Skeletal muscle cell (primary cell): Measurements from ENCODE around the gene ELMO1.

Experiments
- DNase-seq: peaks from one replicate; pipeline ENCODE4 v3.0.0-alpha.2; 2010; ENCODE audit warnings: low read depth
- H3K4me3 ChIP-seq: 2 replicates; pipeline ENCODE4 v1.5.1; 2011; ENCODE audit warnings: low read depth, mild to moderate bottlenecking, control low read depth, low read length, moderate library complexity

Gene ELMO1

DNA sequence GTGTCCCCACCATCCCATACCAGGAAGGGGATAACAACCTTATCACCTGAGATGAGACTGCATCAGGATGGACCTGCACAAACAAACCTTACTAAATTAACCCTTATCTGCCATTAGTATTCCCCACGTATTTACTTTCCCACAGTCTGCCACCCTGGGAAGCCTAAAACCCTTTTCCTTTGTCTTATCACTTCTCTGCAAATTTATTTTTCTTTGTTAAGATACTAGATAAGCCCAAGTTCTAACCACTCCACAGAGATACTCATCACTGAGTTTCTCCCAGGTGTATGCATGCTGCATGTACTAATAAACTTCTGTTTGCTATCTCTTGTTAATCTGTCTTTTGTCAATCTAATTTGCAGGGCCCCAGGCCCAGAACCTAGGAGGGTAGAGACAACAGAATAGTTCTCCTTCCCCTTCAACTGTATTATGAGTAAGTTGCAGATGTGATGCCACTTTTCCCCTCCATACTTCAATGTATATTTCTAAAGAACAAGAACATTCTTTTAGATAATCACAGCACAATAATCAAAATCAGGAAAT, 66.0 kb downstream of the ELMO1 start:
- H3K4me3 ChIP-seq = no peak overlapping the region
- DNase-seq = no peak

DNA sequence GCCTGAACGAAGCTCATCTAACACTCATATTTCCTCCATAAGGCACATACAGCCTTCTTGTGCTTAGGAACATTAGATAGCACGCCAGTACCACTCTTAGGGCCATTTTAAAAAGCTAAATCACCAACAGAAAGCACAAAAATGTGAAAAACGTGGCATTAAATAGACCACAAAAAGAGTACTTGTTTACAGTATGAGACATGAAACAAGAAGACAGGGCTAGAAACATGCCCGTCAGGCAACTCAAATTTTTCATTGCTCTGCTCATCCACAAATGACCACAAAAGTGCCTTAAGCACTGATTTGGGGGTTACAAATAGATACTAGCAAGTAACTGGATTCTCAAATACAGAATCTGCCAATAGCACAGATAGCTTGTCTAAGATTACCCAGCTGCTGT, 67.8 kb downstream of the ELMO1 start:
- no peak for DNase-seq
- no peak overlapping the region for H3K4me3 ChIP-seq

DNA sequence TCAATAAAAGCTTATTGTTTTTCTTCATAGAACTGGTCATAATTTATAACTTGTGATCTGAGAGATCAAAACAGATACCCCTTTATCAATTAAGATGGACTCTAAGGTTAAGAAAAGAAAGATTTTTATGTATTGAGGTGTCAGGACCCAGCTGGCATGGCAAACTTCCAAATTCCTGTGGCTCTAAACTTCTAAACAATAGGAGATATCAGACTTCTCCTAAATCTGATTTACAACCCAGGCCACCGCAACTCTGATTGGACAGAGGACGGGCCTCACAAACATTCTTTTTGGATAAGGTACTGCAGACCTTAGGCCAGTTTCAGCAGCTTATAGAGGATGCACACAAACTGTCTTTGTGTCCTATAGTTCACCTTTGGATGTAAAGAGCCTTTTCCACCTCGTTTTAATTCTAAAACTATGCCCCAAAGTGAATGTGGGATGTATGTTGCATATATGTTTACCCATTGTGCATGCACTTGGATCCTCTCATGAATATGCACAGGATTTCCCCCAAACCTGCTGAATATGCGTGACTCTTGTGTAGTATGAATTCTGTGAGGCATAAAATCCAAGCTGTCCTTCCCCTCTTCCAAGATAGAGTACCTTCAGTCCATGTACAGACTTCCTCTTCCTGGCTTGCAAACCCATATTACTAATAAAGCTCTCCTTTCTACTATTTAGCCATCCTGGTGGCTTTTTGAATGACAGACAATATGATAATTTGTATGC, 69.0 kb downstream of the ELMO1 start:
- no peak for DNase-seq
- no peak overlapping the region for H3K4me3 ChIP-seq

DNA sequence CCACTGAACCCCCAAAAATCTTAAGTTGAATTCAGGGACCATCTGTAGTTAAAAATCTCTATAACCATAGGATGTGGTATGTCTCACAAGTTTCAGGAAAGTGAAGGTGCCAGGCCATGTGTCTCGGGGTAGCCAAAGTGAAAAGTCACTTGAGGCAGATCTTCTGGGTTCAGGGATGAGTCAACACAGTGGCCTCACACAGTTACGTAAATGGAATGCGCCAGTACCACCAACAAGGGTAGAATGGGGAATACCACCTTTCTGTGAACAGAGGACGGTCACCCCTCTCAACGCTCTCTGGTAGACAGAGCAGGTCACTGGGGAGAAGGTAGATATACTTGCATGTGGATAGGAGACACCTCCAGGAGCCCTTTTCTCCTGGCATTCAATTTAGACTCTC, 71.4 kb downstream of the ELMO1 start:
- H3K4me3 ChIP-seq = no peak overlapping the region
- no peak for DNase-seq

DNA sequence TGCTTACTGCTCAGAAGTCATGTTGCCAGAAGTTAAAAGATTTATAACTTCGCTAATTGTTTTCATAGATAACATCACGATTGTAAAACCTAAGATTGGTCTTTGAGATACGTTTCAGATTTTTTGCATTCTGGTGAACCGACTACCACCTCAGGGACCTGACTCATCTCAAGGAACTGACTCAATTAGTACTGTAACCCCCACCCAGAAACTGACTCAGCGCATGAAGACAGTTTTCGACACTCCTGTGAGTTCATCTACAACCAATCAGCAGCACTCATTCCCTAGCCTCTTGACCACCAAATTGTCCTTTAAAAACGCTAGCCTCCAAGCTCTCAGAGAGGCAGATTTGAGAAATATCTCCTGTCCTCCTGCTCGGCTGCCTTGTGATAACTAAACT, 72.3 kb downstream of the ELMO1 start:
- H3K4me3 ChIP-seq = no peak overlapping the region
- DNase-seq = no peak

DNA sequence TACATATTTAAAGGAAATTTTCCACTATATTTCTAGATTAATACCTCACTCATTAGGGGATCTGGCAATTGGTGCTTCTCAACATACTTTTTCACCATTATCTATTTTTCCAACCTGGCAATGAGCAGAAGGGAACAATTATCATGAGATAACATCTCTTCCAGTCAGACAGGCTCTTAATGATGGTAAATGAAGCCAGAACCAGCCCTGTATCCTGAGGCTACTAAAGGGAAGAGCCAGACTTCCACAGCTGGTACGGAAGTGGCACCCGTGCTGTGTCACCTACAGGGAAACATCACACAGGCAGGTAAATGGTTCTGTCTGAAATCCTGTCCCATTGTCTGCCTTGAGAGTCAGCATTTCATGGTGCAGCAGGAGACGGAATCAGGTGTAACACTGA, 75.9 kb downstream of the ELMO1 start:
- DNase-seq = no peak

DNA sequence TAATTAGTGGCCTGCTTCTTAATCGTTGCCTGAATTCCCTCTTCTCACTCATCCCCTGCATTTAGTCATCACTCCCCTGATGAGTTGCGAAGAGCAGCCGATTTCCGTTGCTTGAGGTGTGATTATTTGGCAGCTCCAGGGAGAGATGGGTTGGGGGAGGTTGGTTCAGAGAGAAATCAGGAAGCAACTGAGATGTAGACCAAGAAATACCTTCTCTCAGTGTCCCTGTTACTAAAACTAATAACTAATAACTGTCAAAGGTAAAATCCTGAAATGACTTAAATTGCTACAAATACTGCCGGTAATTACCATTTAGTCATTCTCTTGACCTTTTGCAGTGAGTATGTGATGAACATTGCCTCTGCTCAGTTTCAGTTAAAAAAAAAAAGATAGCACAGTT, 76.9 kb downstream of the ELMO1 start:
- DNase-seq = no peak
- no peak overlapping the region for H3K4me3 ChIP-seq

More for the DNA sequence above, 75.9 kb downstream of the ELMO1 start:
- H3K4me3 ChIP-seq = no peak overlapping the region

DNA sequence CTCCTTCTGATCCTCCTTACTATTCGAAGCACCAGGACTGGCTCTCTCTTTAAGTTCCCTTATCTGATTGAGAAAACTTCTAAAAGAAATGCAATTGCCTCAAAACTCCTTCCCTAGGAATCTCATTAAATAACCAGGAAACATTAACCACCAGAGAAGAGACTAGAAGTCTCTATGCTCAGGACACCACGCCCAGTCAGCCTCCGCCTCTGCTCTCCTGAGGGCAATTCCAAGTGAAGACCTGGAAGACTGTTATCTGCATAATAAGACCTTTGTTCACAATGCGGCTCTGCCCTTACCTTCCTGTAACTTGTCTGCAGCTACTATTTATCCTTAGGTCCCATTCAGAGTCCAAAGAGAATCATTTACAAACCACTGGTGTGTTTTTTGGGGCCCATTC, 78.8 kb downstream of the ELMO1 start:
- no peak for DNase-seq

DNA sequence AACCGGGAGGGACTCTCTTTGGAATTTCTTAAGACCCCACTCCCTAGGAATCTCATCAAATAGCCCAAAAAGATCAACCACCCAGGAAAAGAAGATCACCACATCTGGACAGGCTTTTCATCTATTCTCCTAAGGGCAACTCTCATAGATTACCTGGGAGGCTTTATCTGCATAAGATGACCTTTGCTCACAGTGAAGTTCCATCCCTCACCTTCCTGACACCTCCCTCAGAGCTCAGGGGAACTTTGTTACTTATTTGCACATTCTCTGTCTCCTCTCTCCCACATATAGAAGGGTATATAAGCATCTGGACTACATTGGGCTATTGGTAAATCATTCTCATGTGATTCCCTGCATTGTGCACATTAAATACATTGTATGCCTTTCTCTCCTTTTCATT, 80.1 kb downstream of the ELMO1 start:
- DNase-seq = no peak
- no peak overlapping the region for H3K4me3 ChIP-seq

More for the DNA sequence above, 78.8 kb downstream of the ELMO1 start:
- no peak overlapping the region for H3K4me3 ChIP-seq

DNA sequence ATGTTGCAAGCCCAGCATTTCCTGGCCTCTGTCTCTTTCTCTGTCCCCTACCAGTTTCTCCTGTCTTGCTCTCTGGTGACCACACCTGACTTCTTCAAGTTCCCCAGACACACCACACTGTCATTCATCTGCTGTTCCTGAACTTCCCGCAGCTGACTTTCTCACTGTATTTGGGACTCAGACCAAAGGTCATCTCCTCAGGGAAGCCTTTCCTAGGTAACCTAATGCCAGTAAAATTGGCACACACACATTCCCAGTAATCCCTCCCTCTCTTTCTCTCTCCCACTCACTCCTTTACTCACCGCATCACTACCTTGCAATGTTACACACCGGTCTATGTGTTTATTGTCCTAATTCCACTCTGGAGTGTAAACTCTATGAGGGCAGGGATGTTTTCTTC, 81.7 kb downstream of the ELMO1 start:
- DNase-seq = no peak
- no peak overlapping the region for H3K4me3 ChIP-seq

DNA sequence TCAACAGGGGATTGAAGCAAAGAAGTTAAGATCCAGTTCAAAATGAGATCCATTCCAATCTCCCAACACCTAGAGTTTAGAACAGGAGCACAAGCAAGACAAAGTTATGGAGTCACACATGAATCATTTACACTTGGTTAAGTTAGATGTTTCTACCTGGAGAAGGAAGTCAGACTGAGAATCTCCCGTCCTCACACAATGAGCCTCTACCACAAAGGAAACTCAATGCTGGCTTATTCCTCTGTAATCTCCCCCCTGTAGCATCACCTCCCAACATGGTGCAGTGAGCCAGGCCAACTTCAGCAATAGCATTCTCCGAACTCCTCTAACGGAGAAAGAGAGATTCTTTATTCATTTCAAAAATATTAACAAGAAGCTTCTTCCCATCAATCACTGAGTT, 82.2 kb downstream of the ELMO1 start:
- DNase-seq = no peak
- no peak overlapping the region for H3K4me3 ChIP-seq

DNA sequence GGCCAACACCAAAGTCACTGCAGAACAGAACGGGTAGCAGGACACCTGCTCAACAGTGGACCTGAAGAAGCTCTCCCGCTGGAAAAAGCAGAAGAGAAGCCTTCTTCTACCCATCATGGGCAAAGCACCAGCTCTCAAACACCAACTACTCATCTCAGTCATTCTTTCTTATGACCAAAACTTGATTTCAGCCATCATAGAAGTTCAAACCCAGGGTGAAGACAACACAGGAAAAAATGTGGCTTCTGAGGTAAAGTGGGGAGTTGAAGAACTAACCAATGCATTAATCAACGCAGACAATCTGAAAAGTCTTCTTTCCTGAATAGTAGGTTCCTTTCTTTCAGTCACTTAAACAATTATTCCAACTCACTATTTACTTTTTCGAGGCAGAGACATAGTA, 83.3 kb downstream of the ELMO1 start:
- DNase-seq = no peak
- H3K4me3 ChIP-seq = no peak overlapping the region

DNA sequence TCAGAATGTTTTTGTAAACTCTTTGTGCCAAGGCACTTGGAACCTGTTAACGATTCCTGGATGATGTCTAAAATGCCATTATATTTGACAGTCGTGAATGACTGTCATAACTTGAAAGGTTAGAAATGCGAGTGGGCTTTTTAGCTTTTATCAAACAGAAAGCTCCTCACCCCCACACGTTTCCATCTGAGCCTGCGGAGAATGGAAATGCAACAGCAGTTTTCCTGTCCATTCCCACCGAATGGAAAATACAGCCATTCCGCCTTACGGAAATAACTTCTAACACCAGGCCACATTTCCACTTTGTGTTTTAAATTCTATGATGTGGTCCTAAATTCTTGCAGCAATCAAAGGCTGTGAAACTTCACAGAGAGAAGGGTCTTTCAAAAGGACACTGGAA, 83.8 kb downstream of the ELMO1 start:
- H3K4me3 ChIP-seq = no peak overlapping the region
- no peak for DNase-seq

DNA sequence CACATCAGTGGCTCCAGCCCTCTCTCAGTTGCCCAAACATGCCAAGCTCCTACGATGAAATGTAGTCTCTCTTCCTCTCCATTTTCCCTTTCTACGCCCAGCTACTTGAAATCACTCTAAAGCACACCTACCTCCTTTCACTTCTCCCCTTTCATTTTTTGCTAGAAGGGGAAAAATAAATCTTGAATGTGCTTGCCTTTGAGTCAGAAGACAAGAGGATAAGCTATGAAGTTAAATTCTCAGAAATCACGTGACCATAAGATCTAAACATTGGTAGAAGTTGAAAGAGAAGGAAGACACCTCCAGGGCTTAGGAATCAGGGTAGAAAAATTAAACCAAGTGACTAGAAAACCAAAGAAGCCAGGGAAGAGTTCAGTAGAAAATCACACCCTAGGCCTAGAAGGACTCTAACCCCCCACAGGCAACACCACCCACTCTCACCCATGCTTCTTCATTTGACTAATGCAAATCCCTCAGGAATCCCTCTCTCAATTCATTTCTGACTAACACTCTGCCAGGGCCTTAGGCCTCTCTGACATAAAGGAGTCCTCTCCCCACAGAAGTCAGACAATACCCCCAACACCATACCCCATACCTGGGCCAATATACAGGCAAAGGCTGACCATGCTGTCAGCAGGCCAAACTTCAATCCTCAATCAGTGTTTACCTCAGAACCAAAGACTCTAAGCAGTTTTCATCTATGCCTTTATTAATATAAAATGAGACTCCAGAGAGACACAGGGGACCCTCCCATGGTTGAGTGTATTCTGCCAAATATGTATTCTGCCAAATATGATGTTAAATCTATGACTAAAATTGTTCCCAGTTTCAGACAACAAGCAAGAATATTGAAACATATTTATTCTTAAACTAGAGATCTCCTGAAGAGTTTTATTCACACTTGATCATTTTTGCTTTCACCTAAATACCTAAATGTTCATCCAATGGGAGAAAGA, 84.8 kb downstream of the ELMO1 start:
- no peak overlapping the region for H3K4me3 ChIP-seq
- DNase-seq = no peak

DNA sequence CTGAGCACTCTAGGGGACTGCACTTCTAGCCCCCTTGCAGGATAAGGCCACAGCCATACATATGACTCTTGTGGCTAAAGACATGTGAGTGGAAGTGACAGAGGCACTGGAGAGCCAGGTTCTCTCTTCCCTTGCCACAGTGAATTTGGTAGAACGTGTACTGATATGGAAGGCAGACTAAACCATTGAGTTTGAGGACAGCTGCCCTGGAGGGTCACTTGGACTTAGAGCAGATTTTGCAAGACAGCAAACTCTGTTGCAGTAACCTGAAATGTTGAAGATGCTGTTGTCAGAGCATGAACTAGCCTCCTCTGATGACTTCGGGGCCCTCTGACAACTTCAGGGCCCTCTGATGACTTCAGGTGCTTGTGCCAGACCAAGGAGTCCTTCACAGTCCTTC, 85.9 kb downstream of the ELMO1 start:
- no peak for DNase-seq
- no peak overlapping the region for H3K4me3 ChIP-seq

DNA sequence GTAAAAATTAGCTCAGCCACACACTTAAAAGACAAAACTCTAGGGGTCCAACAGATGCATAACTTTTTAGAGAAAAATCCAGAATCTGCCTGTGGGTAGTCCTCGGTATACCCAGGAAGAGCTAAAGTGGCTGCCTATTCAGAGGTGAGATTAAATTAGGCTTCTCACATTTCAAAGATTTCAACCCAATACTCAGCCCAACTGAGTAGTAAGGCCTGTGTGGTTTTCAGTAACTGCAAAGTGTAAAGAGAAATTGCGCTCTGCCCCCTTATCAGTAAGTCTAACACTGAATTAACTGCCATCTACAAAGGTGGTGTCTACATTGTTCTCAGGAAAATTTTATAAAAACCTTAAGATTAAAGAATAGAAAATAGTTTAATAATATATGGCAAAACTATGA, 88.2 kb downstream of the ELMO1 start:
- DNase-seq = no peak
- no peak overlapping the region for H3K4me3 ChIP-seq

DNA sequence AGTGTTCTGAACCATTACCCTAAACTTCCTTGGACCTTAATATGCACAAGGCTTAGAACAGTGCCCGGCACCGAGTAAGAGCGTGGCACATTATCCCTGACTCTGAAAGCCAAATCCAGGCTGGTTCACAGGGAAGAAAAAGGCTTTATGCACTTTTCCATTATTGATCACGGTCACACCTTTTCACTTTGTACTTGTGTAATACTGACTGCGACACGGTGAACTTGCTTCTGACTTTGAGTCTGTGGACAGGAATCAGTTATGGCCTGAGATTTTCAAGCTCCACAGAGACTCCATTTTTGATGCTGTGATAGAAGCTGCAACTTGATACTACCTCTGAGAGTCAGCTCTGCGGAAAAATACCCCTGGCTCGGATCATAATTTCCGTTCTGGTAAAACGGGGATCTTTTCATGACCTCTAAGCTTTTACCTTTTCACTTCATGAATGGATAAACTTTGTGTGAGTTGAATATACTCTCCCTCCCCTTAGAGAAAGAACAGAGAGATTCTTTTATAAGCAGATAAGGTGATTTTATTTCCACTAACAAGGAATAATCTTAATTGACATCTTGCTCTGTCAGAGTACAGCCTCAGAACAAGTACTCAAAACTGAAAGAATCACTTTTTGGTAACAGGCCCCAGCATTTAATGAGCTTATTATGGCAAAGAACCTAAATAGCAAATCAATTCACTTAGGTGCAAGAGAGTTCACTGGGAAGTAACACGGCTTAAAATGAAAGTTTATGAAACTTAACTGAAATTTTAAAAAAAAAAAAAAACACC, 88.8 kb downstream of the ELMO1 start:
- no peak overlapping the region for H3K4me3 ChIP-seq
- DNase-seq = no peak

DNA sequence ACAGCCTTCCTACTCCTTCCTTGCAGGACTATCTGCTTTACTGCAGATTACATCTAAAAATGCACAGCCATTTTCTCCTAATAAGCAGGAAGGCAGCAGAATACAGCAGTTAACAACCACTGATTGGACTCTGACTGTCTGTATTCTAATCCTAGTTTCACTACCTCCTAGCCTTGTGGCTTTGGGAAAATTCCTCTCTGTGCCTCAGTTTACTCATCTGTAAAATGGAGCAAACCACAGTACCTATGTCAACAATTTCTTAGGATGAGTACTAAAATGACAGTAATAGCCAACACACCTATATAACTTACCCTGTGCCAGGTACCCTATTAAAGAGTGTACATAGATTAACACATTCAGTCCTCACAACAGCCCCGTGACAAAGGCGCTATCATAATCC, 89.5 kb downstream of the ELMO1 start:
- no peak for DNase-seq
- no peak overlapping the region for H3K4me3 ChIP-seq

DNA sequence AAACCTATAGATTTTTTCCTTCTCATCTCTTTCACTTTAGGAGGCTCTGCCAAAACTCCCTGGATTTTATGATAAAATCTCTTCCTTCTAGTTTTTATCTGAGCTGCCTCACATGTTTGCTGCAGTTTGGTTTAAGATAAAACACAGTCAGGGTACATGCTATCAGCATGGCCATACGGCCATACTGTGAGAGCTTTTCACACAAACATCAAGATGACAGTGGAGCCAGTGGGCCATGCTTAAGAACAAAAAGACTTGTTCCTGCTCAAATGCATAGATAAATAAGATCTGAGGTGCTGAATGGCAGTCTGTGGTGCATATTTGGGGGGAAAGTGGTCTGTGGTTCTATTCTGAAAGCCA, 91.0 kb downstream of the ELMO1 start:
- DNase-seq = no peak
- no peak overlapping the region for H3K4me3 ChIP-seq
